Parathyroid adenoma (tissue), 2 donors: ENCODE results near the gene FAM184A.

Source experiments
- H2AFZ ChIP-seq: fragments of 300-600 bp; sonication (generic); one replicate; pipeline ENCODE4 v1.7.0; 2017; ENCODE audit warnings: antibody characterized with exemption, mild to moderate bottlenecking
- H3K27ac ChIP-seq: fragments of 300-600 bp; sonication (generic); one replicate; pipeline ENCODE4 v1.7.0; 2017
- H3K27me3 ChIP-seq: fragments of 300-600 bp; sonication (generic); one replicate; pipeline ENCODE4 v1.7.0; 2017; ENCODE audit warnings: low read length; ENCODE audit not compliant: control insufficient read depth, insufficient read depth
- H3K36me3 ChIP-seq: fragments of 300-600 bp; sonication (generic); one replicate; pipeline ENCODE4 v1.7.0; 2017; ENCODE audit warnings: low read length; ENCODE audit not compliant: control insufficient read depth, insufficient read depth
- H3K4me1 ChIP-seq: fragments of 300-600 bp; sonication (generic); one replicate; pipeline ENCODE4 v1.7.0; 2017; ENCODE audit warnings: control low read depth
- H3K4me2 ChIP-seq: fragments of 300-600 bp; sonication (generic); one replicate; pipeline ENCODE4 v1.7.0; 2017; ENCODE audit warnings: low read length
- H3K4me3 ChIP-seq: fragments of 300-600 bp; sonication (generic); one replicate; pipeline ENCODE4 v1.7.0; 2017; ENCODE audit warnings: low read depth, low read length
- H3K79me2 ChIP-seq: fragments of 300-600 bp; sonication (generic); one replicate; pipeline ENCODE4 v1.7.0; 2017; ENCODE audit warnings: control low read depth
- H3K9ac ChIP-seq: fragments of 300-600 bp; sonication (generic); one replicate; pipeline ENCODE4 v1.7.0; 2017; ENCODE audit warnings: mild to moderate bottlenecking
- H3K9me3 ChIP-seq: fragments of 300-600 bp; sonication (generic); one replicate; pipeline ENCODE4 v1.7.0; 2017; ENCODE audit warnings: low read length; ENCODE audit not compliant: control insufficient read depth
- TF ChIP-seq, protein P1 (sequence below): fragments of 300-600 bp; sonication (generic); IDR thresholded peaks from one replicate; pipeline ENCODE4 v1.7.0; 2017; ENCODE audit warnings: antibody characterized with exemption, mild to moderate bottlenecking
- donor health status: primary hyperparathyroidism.

The FAM184A gene

GRCh38 chr6:119067091-119067490 lies 11.4 kb downstream of the FAM184A start:
- TF ChIP-seq, protein P1, sequence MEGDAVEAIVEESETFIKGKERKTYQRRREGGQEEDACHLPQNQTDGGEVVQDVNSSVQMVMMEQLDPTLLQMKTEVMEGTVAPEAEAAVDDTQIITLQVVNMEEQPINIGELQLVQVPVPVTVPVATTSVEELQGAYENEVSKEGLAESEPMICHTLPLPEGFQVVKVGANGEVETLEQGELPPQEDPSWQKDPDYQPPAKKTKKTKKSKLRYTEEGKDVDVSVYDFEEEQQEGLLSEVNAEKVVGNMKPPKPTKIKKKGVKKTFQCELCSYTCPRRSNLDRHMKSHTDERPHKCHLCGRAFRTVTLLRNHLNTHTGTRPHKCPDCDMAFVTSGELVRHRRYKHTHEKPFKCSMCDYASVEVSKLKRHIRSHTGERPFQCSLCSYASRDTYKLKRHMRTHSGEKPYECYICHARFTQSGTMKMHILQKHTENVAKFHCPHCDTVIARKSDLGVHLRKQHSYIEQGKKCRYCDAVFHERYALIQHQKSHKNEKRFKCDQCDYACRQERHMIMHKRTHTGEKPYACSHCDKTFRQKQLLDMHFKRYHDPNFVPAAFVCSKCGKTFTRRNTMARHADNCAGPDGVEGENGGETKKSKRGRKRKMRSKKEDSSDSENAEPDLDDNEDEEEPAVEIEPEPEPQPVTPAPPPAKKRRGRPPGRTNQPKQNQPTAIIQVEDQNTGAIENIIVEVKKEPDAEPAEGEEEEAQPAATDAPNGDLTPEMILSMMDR = no peak
- Histone ChIP-seq H3K9ac (no peak overlapping the region), H3K27me3 (no peaks in the 10 kb centered on the region), H3K27ac (no peak overlapping the region), H3K4me3 (no peak overlapping the region), H3K4me2 (no peak overlapping the region), H3K9me3 (no peaks in the 10 kb centered on the region), H2AFZ (no peak overlapping the region), H3K4me1 (no peaks in the 10 kb centered on the region), H3K79me2 (no peaks in the 10 kb centered on the region), H3K36me3 (no peaks in the 10 kb centered on the region)

DNA sequence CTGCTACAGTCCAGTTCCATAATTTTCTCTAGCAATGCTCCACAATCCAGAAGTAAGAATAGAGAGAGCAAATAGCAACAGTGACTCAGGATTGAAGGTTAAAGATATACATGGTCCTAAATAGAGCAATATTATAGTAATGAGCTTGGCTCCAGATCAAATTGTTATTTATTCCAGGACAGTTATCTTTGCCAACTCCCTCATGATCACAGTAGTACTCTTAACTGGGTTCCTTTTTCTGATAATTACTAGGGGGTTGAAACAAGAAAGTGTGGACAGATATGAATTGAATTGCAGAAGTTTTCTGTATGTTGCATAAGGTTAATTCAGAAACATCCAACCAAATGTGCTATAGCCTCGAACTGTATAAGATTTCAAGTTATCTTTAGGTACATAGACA lies 11.9 kb downstream of the FAM184A start:
- no peak overlapping the region for H3K4me2 ChIP-seq
- no peaks in the 10 kb centered on the region for H3K27me3 ChIP-seq
- TF ChIP-seq, protein P1 = no peak
- H3K9me3 ChIP-seq = no peaks in the 10 kb centered on the region
- no peaks in the 10 kb centered on the region for H3K36me3 ChIP-seq
- H3K9ac ChIP-seq = no peak overlapping the region
- no peaks in the 10 kb centered on the region for H3K79me2 ChIP-seq
- H2AFZ ChIP-seq = no peak overlapping the region
- no peak overlapping the region for H3K27ac ChIP-seq
- no peak overlapping the region for H3K4me3 ChIP-seq
- H3K4me1 ChIP-seq = no peaks in the 10 kb centered on the region

DNA sequence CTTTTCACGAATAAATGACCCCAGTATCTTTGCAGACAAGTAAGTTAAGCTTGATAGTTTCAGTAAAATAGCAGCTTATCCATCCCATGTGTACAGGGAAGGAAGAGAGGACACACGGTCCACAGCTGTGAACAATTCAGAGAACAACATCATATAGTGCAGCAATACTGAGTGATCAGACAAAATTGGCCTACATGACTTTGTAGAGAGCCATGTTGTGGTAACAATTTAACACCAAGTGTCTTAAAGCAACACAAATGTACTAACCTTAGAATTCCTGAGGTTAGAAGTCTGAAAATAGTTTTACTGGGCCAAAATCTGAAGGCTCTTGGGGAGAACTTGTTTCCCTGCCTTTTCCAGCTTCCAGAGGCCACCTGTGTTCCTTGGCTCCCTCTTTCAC lies 12.5 kb downstream of the FAM184A start:
- H3K27me3 ChIP-seq = no peaks in the 10 kb centered on the region
- H3K9me3 ChIP-seq = no peaks in the 10 kb centered on the region
- no peak overlapping the region for H3K4me3 ChIP-seq
- H3K4me2 ChIP-seq = no peak overlapping the region
- H3K79me2 ChIP-seq = no peaks in the 10 kb centered on the region
- no peaks in the 10 kb centered on the region for H3K4me1 ChIP-seq
- H3K36me3 ChIP-seq = no peaks in the 10 kb centered on the region
- TF ChIP-seq, protein P1 = no peak
- H2AFZ ChIP-seq = no peak overlapping the region
- H3K9ac ChIP-seq = no peak overlapping the region
- no peak overlapping the region for H3K27ac ChIP-seq

- H3K4me3 ChIP-seq = no peak overlapping the region
- H3K9me3 ChIP-seq = no peaks in the 10 kb centered on the region
- no peaks in the 10 kb centered on the region for H3K4me1 ChIP-seq
- no peak overlapping the region for H3K9ac ChIP-seq
- H3K4me2 ChIP-seq = no peak overlapping the region
- H3K27me3 ChIP-seq = no peaks in the 10 kb centered on the region
- no peaks in the 10 kb centered on the region for H3K79me2 ChIP-seq
- no peaks in the 10 kb centered on the region for H3K36me3 ChIP-seq
- H2AFZ ChIP-seq = no peak overlapping the region
- no peak overlapping the region for H3K27ac ChIP-seq
- TF ChIP-seq, protein P1 = no peak
These were observed 13.1 kb downstream of the FAM184A start for GRCh38 chr6:119065382-119065781.

- Histone ChIP-seq H3K4me2 (no peak overlapping the region), H2AFZ (no peak overlapping the region), H3K9me3 (no peaks in the 10 kb centered on the region), H3K36me3 (no peaks in the 10 kb centered on the region), H3K27me3 (no peaks in the 10 kb centered on the region), H3K9ac (no peak overlapping the region), H3K4me3 (no peak overlapping the region), H3K27ac (no peak overlapping the region), H3K79me2 (no peaks in the 10 kb centered on the region), H3K4me1 (no peaks in the 10 kb centered on the region)
- TF ChIP-seq, protein P1 = no peak
These were observed 15.0 kb downstream of the FAM184A start for GRCh38 chr6:119063491-119063890.
